ENCODE measurements around the gene IGF2BP2.

GRCh38 chr3:185685231-185686035 is 139.4 kb downstream of the IGF2BP2 start:
- TF ChIP-seq CTCF (IDR thresholded peaks at IDR 0.05; ENCODE audit: low read depth, low read length) (no peak), EZH2phosphoT487 (IDR thresholded peaks at IDR 0.05; ENCODE audit: low read depth) (no peak)

Data from OCI-LY3 (cell line).